MM.1S (cell line): ENCODE measurements around the gene HYAL1.

Experiments
- EZH2 ChIP-seq: fragments of 300-600 bp; sonication (generic); optimal IDR thresholded peaks from 2 replicates; pipeline ENCODE3; 2017; ENCODE audit warnings: low read depth, mild to moderate bottlenecking, antibody characterized with exemption, low read length, mixed read lengths
- EZH2phosphoT487 ChIP-seq: fragments of 300-600 bp; sonication (generic); IDR thresholded peaks from 2 replicates; pipeline ENCODE4 v1.6.1; 2018; ENCODE audit warnings: antibody characterized with exemption, low read length
- TF ChIP-seq, protein P1 (sequence below): fragments of 300-600 bp; sonication (generic); IDR thresholded peaks from 2 replicates; pipeline ENCODE4 v1.5.1; 2016; ENCODE audit warnings: antibody characterized with exemption, low read length, mixed read lengths

DNA sequence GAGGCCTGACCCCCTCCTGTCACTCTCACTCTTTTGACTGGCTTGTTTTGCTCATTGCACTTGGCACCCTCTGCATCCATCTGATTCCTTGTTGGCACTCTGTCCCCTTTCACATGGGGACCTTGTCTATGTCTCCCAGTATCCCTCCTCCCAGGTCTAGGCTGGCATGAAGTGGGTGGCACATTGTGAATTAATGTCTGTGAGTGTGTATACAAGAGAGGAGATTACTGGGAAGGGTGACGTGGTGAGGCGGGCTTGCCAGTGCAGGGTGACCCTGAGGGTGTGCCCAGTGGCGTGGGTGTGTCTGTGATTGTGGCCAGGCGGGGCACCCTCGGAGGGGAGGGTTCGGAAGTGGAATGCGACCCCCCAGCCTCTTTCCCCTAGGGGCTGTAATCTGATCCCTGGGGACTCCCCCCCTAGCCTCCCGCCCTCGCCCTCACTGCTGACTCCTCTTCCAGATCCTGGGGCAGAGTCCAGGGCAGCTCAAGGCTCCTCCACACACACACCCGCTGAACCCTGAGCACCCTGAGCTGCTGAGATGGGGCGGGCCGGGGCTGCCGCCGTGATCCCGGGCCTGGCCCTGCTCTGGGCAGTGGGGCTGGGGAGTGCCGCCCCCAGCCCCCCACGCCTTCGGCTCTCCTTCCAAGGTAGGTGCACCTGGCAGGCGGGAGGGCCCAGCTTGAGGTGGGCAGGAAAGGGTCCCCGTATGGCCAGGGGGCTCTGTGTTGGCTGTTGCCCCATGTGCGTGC is 34.5 kb downstream of the HYAL1 start, which contains the start of gene SEMA3B:
- TF ChIP-seq EZH2 (no peak), EZH2phosphoT487 (no peak)
- TF ChIP-seq, protein P1, sequence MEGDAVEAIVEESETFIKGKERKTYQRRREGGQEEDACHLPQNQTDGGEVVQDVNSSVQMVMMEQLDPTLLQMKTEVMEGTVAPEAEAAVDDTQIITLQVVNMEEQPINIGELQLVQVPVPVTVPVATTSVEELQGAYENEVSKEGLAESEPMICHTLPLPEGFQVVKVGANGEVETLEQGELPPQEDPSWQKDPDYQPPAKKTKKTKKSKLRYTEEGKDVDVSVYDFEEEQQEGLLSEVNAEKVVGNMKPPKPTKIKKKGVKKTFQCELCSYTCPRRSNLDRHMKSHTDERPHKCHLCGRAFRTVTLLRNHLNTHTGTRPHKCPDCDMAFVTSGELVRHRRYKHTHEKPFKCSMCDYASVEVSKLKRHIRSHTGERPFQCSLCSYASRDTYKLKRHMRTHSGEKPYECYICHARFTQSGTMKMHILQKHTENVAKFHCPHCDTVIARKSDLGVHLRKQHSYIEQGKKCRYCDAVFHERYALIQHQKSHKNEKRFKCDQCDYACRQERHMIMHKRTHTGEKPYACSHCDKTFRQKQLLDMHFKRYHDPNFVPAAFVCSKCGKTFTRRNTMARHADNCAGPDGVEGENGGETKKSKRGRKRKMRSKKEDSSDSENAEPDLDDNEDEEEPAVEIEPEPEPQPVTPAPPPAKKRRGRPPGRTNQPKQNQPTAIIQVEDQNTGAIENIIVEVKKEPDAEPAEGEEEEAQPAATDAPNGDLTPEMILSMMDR, result no peak
